HEK293T (cell line): ENCODE results near the gene TEKT5.
"Not testable (repeated sequence)": the region's sequence is repeated elsewhere in the genome, so short reads cannot be mapped to it uniquely, and the experiment has no call there.

Source experiments
- BHLHE40 ChIP-seq: fragments of 450-650 bp; IDR thresholded peaks from 2 replicates; pipeline ENCODE4 v1.6.1; 2016; ENCODE audit warnings: mild to moderate bottlenecking, moderate library complexity, borderline replicate concordance
- FOXA1 ChIP-seq: fragments of 450-650 bp; IDR thresholded peaks from 2 replicates; pipeline ENCODE4 v1.6.1; 2016; ENCODE audit warnings: mild to moderate bottlenecking
- FOXK2 ChIP-seq: fragments of 450-650 bp; IDR thresholded peaks from 2 replicates; pipeline ENCODE4 v1.6.1; 2016; ENCODE audit warnings: mild to moderate bottlenecking
- FOXM1 ChIP-seq: fragments of 450-650 bp; IDR thresholded peaks from 2 replicates; pipeline ENCODE4 v1.6.1; 2017; ENCODE audit warnings: mild to moderate bottlenecking, borderline replicate concordance
- HDGF ChIP-seq: fragments of 450-650 bp; IDR thresholded peaks from 2 replicates; pipeline ENCODE4 v1.6.1; 2017; ENCODE audit warnings: antibody characterized with exemption, borderline replicate concordance
- LEF1 ChIP-seq: fragments of 450-650 bp; IDR thresholded peaks from 2 replicates; pipeline ENCODE4 v1.6.1; 2017; ENCODE audit warnings: mild to moderate bottlenecking, borderline replicate concordance
- NFRKB ChIP-seq: fragments of 450-650 bp; IDR thresholded peaks from 2 replicates; pipeline ENCODE4 v1.6.1; 2016; ENCODE audit warnings: mild to moderate bottlenecking, moderate library complexity
- SP1 ChIP-seq: fragments of 450-650 bp; IDR thresholded peaks from 2 replicates; pipeline ENCODE4 v1.6.1; 2017
- SUZ12 ChIP-seq: fragments of 450-650 bp; IDR thresholded peaks from 2 replicates; pipeline ENCODE4 v1.6.1; 2016; ENCODE audit warnings: mild to moderate bottlenecking
- TARDBP ChIP-seq: fragments of 450-650 bp; IDR thresholded peaks from 2 replicates; pipeline ENCODE4 v1.6.1; 2016
- TF ChIP-seq, protein P1 (sequence below): fragments of 450-650 bp; IDR thresholded peaks from 2 replicates; pipeline ENCODE4 v1.6.1; 2016

DNA sequence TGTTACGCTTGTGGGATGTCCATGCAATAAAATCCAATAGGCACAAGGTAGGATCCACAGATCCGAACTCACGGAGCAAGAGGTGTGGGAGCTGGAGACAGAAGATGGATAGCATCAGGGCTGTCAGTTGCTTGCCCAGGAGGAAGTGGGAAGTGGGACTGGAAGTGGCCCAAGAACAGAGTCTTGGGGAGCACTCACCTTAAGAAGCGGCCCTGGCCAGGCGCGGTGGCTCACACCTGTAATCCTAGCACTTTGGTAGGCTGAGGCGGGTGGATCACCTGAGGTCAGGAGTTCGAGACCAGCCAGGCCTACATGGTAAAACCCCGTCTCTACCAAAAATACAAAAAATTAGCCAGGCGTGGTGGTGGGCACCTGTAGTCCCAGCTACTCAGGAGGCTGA, 46.5 kb upstream of the TEKT5 start:
- not testable (repeated sequence) for TF ChIP-seq HDGF, TARDBP, SP1, FOXM1, SUZ12, LEF1, FOXK2, FOXA1, BHLHE40, NFRKB
- TF ChIP-seq, protein P1, sequence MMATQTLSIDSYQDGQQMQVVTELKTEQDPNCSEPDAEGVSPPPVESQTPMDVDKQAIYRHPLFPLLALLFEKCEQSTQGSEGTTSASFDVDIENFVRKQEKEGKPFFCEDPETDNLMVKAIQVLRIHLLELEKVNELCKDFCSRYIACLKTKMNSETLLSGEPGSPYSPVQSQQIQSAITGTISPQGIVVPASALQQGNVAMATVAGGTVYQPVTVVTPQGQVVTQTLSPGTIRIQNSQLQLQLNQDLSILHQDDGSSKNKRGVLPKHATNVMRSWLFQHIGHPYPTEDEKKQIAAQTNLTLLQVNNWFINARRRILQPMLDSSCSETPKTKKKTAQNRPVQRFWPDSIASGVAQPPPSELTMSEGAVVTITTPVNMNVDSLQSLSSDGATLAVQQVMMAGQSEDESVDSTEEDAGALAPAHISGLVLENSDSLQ, result not testable (repeated sequence)
